HPDE6-E6E7 (cell line): ENCODE data around the gene DCLK2.

Source experiments
- DNase-seq: peaks from one replicate; pipeline ENCODE4 v3.0.0; 2011; ENCODE audit warnings: missing footprints; ENCODE audit errors: extremely low spot score

DCLK2 gene

GRCh38 chr4:150264595-150265161, 186.4 kb downstream of the DCLK2 start:
- no peak for DNase-seq

GRCh38 chr4:150265806-150266205, 187.6 kb downstream of the DCLK2 start:
- DNase-seq, result no peak

- DNase-seq, result no peak
Measured at GRCh38 chr4:150268444-150268843, 190.2 kb downstream of the DCLK2 start.

GRCh38 chr4:150278206-150278605, 200.0 kb downstream of the DCLK2 start:
- no peak for DNase-seq

GRCh38 chr4:150280081-150280895, 202.0 kb downstream of the DCLK2 start:
- DNase-seq, result peak; percentile 71

GRCh38 chr4:150280975-150281374, 202.7 kb downstream of the DCLK2 start:
- no peak for DNase-seq

- no peak for DNase-seq
Measured at GRCh38 chr4:150283689-150284088, 205.4 kb downstream of the DCLK2 start.

GRCh38 chr4:150286656-150287055, 208.4 kb downstream of the DCLK2 start:
- DNase-seq, result no peak

- no peak for DNase-seq
Measured at GRCh38 chr4:150289198-150289597, 211.0 kb downstream of the DCLK2 start.

- DNase-seq, result no peak
Measured at GRCh38 chr4:150289881-150290280, 211.6 kb downstream of the DCLK2 start.

- DNase-seq, result no peak
Measured at GRCh38 chr4:150297861-150298474, 219.7 kb downstream of the DCLK2 start.

GRCh38 chr4:150299816-150300215, 221.6 kb downstream of the DCLK2 start:
- no peak for DNase-seq

- DNase-seq, result peak; percentile 40
Measured at GRCh38 chr4:150302553-150302952, 224.3 kb downstream of the DCLK2 start.

- DNase-seq, result no peak
Measured at GRCh38 chr4:150305995-150306394, 227.8 kb downstream of the DCLK2 start.

- DNase-seq, result no peak
Measured at GRCh38 chr4:150306719-150307118, 228.5 kb downstream of the DCLK2 start.
